Hippocampal formation (tissue), 2 donors: ENCODE results near the gene AUTS2.

Source experiments
- DNase-seq, 2 donors: peaks; one replicate each; lab custom pipeline; 2025; lab: John Stamatoyannopoulos, UW

AUTS2 gene

DNA sequence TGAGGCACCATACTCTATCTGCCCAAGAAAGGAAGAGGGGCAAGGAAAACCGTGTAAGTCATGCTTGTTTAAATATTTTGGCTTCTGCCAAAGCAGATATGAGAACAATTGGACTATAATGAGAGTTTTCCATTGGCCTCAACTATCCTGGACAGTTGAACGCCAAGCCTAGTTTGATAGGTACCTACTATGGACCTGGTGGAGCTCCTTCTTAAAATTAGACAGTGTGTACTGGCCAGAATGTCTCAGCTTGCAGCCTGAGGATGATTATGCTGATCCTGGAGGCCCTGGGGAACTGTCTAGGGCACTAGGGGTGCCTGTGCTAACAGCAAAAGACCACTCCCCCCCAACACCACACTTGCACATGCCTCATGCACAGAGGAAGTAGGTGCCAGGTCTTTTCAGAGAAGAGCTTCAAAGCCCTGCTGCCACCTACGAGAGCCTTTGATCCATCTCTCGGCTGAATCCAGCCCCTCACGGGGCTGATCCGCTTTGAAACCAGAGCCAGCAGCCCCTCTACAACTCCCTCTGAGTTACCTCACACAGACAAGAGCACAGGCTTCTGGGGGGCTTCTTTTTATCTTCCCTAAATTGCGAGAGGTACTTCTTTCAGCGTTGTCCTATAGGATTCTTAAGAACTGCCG, 1059.8 kb downstream of the AUTS2 start:
- no peak for DNase-seq

DNA sequence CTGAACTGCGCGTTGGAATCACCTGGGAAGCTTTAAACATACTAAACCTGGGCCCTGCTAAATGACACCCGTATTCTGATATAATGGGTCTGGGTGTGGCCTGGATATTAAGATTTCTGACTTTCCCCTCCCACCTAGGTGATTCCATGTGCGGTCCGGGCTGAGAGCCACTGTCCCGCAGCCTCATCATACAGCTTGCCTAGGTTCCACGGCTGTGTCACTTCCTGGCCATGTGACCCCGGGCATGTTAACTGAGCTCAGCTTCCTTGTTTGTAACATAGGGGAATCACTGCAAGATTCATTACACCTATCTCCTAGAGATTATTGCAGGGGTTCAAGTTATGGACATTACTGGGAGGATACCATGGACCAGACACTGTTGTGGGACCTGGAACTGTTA, 1061.0 kb downstream of the AUTS2 start:
- no peak for DNase-seq

DNA sequence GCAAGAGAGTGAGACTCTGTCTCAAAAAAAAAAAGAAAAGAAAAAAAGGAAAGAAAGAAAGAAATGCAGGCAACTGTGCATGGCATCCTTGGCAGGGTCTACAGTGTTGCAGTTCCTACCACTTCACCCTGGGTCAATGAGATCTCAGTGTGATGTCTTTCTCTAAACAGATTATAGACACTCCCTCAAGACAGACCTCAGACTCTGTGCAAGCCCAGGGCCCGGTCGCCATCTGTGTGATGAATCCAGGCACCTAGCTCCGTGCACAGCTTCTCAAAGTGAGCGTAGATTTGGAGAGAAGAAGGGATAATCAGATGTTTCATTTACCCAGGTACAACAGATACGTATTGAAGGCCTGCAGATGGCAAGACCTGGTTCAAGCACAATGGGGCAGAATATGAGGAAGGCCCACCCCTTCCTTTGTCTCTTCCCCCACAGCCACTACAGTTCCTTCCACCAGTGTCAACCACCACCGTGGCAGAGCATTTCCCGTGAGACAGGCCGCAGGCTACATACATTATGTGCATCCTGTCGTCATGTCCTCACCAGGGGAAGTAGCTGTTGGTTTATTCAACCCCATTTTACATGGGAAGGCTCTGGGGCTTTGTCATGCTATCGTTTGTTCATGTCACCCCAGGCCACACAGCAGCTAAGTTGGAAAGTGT, 1062.0 kb downstream of the AUTS2 start:
- no peak for DNase-seq

DNA sequence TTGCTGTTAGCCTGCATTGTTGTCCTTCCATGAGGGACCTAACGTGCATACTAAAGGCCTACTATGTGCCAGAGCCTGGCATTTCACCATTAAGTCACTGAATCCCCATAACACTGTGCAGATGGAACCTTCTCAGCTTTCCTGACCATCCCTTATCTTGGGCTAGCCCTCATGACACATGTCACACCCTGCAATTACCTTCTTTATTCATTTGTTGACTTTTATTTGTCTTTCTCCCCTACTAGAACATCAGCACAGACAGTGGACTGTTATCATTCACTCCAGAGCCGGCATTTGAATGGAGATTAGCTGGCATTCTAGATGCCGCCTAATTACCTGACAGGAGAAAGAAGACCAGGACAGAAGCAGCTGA, 1062.5 kb downstream of the AUTS2 start:
- DNase-seq, result no peak

DNA sequence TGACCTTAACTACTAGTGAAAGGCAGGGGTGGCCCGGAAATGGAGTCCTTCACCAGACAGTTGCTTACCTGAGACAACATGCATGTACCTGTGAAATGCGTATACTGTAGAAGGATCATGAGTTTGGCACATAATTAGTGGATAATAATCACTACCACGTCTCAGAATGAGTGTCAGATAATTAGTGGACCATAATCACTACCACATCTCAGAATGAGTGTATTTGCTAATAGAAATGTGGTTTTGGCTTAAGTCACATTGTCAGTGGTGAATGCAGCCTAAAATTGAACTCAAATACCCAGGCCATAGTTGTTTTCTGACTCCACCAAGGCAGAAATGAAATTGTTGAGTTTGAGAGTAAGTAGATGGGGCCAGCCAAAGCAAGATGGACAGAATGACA, 1065.4 kb downstream of the AUTS2 start:
- DNase-seq, result no peak

DNA sequence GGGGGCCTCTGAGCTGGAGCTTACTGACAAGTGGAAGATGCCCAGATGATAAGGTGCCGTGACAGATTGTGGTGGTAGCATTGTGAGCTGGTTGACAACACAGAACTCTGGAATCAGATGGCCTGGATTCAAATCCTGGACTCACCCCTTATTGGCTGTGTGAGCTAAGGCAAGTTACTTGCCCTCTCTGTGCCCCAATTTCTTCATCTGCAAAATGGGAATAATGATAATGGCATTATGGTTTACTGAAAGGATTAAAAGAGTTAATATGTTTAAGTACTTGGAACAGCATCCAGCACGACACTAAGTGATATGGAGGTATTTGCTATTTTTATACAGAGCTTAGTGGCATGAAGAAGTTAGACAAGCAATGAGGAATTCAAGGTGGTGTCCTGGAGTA, 1067.7 kb downstream of the AUTS2 start:
- DNase-seq, result no peak

DNA sequence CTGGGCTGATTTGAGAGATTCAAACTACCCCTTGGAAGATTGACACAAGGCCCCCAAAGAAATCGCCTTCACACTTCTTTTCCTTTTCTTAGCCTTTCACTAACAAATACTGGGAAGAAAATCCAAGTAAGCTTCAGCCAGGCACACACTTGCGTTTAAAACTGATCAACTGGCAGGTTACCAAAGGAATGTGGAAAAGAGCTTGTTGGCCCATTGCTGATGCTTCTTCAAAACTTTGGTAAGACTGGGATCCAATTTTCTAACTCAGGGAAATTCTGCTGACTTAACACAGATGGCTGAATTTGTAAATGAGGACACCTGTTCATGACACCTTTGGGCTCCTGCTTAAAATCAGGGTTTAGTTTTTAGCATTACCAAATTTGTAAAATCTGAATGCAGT, 1069.1 kb downstream of the AUTS2 start:
- DNase-seq, result no peak

DNA sequence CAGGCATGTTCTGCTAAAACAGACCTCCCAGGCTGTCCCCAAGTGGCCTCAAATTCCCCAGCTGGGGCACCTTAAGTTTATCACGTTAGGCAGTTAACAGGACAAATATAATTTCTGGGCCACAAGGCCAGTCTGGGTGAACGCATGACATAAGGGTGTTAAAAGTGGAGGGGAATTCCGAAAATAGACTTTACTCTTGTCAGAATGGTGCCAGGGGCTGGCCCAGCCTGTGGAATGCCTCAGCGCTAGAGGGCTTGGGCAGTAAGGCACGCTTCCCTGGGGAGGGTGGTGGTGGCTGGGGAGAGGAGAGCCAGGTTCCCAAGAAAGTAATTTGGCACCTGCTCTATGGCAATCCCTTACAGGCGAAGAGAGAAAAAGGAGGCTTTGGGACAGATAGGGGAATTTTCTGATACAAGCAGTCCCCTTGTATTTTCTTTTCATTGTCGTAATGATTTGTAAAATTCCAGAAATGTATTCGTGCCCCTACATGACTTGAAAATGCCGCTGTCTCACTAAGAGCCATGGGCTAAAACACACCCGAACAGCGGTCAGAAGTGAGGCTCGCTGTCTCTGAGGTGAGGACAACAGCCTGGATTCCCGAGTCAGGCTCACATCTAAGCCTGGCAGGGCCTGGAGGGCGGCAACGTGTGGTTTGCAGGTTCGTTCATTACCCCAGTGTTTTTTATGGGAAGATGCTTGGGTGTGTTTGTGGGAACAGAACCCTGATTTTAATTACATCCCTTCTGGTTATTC, 1070.5 kb downstream of the AUTS2 start:
- DNase-seq, result no peak

DNA sequence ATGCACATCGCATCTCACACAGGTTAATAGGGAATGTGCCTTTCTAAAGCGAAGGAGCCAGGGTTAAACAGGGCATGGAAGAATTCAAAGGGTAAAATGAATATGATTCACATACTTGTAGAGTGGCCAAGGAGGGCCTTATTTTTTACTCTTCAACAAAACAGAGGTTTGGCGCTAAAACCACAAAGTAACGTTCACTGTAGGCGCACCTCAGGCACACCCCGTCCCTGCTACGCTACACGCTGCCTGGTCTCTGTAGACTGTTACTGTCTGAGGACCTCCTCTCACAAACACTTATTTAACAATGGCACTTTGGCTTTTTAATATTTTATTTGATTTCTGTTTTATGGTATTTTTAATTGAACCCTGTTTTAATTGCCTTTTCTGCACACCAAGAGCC, 1071.6 kb downstream of the AUTS2 start:
- no peak for DNase-seq

DNA sequence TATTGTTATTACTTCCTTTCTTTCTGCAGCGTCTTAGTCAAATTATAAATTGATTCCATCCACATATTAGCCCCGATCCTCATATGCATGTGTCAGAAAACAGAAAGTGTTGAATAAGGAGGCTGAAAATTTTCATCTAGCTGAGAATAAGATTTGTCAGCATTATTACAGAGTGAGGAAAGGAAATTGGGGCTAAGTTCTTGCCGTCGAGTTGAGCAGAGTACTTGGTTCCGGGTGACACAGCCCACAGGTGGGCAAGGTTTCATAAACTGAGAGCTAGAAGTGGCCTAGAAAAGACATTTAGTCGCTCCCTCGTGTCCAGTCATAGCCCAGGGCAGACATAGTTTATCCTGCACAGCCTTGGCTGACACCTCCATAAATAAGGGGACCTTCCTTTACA, 1072.0 kb downstream of the AUTS2 start:
- DNase-seq, result no peak

DNA sequence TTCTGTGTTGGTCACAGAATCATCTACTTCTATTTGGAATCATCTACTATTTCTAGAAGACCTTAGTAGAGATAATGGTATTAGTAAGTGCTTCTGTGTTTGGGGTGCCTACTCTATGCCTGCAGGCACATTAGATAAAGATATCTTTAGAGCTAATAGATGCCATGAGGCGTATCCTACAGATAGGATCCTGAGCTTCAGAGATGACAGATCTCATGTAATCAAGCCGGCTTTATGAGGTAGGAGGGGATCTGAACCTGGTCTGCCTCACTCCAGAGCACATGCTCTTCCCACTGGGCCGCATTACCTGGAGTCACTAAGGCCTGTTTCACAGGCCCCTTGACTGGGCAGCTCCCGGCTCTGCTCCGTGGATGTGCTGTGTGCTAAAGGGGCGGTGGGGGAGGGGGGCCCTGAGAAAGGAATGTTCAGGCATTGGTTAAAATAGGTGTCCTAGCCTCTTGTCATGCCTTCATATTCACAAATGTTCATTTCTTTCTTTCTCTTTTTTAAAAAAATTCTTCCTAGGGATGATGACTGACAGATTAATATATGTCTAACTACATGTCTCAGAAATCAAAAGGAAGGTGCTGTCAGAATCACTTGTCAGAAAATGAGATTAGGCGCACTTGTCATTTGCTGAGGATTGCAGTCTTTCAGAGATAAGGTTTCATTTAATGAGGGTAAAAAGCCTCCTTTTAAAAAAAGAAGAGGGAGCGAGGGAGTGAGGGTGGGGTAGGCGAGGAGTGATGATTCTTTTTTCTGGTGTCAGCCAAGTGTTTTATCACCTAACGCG, 1075.7 kb downstream of the AUTS2 start:
- DNase-seq, result no peak

DNA sequence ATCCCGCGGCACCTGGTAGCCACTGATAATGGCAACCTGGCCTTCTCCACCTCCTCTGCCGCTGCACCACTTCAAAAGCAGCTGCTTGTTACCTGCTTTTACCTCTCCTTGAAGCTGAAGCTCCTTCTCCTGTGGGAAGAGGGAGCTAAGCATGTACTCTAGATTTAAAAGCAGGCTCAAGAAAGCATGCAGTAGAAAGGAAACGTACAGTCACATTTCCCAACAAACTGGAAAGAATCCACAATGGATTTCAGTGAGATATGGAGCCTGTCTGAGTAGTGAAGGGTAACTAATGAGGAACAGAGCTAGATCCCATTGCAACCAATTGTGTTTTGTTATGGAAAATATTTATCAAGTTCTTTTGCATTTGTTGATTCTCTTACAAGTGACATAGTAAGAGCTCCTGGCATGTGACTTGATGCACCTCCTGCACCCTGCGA, 1076.3 kb downstream of the AUTS2 start:
- DNase-seq, result no peak

DNA sequence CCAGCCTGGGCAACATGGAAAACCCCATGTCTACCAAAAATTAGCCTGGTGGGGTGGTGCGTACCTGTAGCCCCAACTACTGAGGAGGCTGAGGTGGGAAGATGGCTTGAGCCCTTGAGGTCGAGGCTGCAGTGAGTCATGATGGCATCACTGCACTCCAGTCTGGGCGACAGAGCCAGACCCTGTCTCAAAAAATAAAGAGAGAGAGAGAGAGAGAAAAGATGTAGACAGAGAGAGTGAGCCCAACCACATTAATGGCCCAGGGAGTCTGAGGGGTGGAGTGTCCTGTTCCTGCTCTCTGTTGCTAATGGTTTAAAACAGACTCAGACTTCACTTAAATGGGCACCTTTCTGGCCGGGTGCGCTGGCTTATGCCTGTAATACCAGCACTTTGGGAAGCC, 1078.0 kb downstream of the AUTS2 start:
- DNase-seq, result no peak

DNA sequence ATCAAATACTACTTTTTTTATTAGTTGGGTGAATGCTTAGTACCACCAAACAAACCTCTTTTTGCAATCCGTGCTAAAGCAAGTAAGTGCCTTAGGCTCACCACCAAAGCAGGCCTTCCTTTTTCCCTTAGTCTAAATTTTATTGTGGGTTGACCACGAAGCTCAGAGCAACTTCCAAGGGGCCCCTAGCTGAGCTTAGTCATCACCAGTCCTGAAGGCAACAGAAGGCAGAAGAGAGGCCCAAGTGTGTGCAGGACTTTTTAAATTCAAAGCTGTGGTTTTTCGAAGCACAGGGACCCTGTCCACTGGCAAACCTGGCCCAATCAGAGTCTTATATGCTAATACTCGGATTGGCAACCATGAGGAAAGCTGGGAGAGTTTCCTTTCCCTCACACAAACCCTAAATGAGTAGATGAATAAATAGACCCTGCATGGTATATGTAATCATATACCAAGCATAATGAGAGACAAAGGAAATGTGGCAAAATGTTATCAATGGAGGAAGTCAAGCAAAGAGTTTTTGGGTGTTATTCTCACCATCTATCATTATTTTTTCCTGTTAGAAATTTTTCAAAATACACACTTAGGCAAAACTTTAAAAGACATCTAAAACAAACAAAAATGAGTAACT, 1080.5 kb downstream of the AUTS2 start:
- DNase-seq, result no peak

DNA sequence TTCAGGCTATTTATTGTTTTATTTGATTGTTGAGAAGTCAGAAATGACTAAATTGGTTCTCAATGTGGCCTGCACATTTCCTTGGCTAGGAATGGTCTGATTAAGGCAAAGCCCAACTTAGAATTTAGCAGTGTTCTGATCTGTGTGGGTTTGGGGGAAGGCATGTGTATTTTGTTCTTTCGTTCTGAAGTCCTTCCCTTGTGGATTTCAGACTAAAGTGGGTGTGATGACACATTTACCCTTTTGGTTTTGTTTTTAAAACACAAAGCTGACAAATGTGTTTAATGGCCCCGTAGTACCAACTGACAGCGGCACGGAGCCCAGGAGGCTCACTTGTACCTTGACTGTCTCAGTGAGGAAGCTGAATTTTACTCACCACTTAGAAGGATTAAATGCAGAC, 1081.4 kb downstream of the AUTS2 start:
- DNase-seq, result no peak

DNA sequence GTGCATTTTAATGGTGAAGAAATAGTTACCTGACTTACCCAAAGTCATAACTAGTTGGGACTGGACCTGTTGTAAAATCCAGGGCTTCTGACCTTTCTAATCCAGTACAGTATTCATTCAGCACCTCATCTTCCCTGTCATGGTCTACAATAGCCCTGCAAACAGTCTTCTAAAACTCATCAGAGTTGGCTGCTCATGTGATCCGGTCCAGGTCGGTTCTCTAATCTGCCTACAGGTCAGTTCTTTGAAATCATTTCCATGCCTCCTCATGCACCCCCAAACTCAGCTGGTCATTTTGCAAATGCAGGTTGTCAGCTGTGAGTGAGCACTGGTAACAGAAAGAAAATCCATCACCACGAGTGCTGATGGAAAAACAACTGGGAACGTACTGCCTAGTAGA, 1082.0 kb downstream of the AUTS2 start:
- no peak for DNase-seq

DNA sequence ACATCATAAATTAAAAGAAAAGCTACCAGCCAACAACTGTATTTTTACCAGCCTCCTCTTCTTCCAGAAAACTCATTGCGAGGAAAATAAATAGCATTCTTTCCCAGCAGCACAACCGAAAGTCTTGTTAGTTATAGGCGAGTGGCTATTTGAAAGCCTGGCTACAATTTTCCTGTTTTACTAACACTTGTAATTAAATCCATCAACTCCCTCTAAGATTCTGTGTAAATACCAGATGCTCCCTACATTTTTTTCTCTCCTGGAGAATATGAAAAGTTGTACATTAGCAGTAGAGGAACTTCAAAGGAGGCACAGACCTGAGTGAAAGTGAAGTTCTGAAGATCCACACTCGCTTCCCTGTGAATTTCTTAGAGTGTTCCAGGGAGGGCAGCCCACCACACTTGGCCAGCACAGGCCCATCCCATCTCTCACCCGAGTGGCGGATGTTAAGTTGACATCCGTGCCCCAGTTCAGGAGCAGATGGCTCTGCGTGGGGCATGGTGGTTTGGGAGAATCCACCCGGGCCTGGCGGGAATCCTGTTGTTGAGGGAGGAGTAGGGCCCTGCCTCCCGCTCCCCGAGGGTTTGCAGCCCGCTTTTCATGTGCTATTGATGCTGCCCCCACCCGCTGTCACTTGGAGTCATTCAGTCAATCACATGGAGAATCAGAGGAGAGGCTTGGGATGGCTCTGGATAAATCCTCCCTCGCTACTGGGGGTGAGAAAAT, 1082.6 kb downstream of the AUTS2 start:
- DNase-seq, result no peak

DNA sequence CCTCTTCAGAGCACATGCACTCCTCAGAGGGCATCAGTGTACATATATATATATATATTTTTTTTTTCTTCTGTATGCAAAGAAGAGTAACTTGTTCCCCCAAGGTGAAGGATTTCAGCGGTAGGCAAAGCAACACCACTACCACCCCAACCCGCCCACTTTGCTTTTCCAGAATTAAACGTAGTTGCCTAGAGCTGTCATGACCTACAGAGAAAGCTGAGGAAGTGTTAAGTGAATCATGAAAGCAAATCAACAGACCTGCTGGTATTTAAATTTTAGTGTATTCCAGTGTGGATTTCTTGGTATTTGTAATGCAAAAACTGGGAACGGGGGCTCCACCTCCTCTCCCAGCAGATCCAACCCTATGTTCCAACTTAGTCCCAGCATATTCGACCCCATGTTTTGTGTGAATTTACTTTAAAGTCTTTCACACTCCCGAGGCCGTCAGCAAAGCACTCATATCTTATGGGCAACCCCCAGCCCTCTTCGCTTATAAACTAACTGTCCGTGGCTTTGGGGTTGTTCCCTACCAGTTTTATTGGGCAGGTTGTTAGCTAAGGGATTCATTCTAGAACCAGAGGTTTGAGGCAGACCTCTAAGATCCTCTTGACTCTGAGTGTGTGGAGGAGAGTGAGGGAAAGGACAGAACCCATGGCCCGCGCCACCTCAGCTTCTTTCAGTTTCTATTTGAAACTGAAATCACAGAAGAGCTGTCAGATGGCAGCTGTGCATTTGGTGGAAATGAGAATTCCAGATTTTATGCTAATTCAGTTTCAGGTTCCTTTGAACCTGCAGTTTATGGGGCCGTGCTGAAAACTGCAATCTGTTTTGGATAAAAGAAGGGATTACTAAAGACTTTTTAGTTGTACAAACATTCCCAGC, 1083.4 kb downstream of the AUTS2 start:
- DNase-seq, result no peak

DNA sequence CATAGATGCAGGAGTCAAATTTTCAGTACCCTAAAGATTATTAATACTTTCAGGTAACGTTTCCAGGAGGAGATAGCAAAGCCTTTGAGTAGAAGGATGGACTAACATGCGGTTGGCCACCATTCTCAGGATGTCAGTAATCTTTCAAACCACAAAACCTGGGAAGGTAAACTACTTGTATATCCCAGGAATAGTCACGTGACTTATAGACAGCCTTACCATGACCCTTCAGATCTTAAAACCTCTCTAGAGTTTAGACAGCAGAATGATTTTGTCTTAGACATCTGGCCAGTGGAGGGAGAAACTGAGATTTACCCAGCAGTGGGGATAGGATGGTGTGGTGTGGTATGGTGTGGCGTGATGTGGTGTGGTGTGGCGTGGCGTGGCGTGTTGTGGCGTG, 1085.9 kb downstream of the AUTS2 start:
- DNase-seq, result no peak

DNA sequence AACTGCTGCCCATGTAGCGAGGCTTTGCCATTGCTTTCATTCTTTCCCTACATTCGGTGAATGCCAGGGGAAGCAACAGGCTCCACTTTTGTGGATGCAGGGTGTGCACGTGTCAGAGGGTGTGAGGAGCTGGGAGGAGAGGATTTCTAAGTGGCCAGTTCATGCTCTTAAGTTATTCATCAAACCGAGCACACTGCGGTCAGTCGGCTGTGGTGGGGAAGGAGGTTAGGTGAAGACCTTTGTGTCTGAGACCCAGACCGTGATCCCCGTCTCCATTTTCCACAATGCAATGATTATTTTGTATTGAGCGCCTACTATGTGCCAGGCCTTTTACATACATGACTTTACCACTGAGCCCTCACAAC, 1095.0 kb downstream of the AUTS2 start:
- DNase-seq, result no peak
